H1 (cell line): Measurements from ENCODE around the gene RPS15. TPM values are rescaled to one million over a fixed set of nuclear protein-coding genes. Genes with fewer than 3 reads are reported as not detected.

Experiments
- CTCF ChIA-PET: fragments of 300-600 bp; sonication (Branson Sonifier 250); formaldehyde crosslinking; loops from one replicate; lab custom pipeline; 2021; ENCODE audit not compliant: partially characterized antibody; lab: Charles Lee
- POLR2A ChIA-PET: fragments of 300-600 bp; sonication (Branson Sonifier 250); formaldehyde crosslinking; loops from one replicate; lab custom pipeline; 2021; ENCODE audit warnings: inconsistent platforms; ENCODE audit not compliant: partially characterized antibody; lab: Charles Lee
- DNase-seq, 2 experiments: peaks; one replicate each; pipeline versions ENCODE4 v3.0.0 to v3.0.0-alpha.2; 2010 to 2022; ENCODE audit warnings: low spot score in 2 of 2, low read depth in 1 of 2, mixed read lengths in 1 of 2
- FAIRE-seq: peaks from 2 replicates; lab custom pipeline; 2011; peaks lifted over from hg19 to GRCh38; lab: Jason Lieb, UNC
- H2AFZ ChIP-seq: 2 replicates; pipeline ENCODE4 v1.8.1; 2012; ENCODE audit warnings: low read length, inconsistent platforms
- H2AK5ac ChIP-seq: 2 replicates; pipeline ENCODE4 v1.6.1; 2013; ENCODE audit warnings: low read depth, low read length
- H2BK120ac ChIP-seq: replicated peaks from 2 replicates; pipeline ENCODE3; 2013; ENCODE audit warnings: low read depth, low read length, inconsistent platforms
- H2BK12ac ChIP-seq: 2 replicates; pipeline ENCODE4 v1.6.1; 2013; ENCODE audit warnings: low read depth, low read length
- H2BK15ac ChIP-seq: 2 replicates; pipeline ENCODE4 v1.6.1; 2013; ENCODE audit warnings: low read length
- H2BK20ac ChIP-seq: 2 replicates; pipeline ENCODE4 v1.6.1; 2013; ENCODE audit warnings: low read length
- H2BK5ac ChIP-seq: 2 replicates; pipeline ENCODE4 v1.6.1; 2013; ENCODE audit warnings: low read depth, low read length
- H3K14ac ChIP-seq: 2 replicates; pipeline ENCODE4 v1.6.1; 2013; ENCODE audit warnings: inconsistent platforms; ENCODE audit not compliant: insufficient read length
- H3K18ac ChIP-seq: 2 replicates; pipeline ENCODE4 v1.6.1; 2013; ENCODE audit warnings: low read length; ENCODE audit errors: extremely low read depth
- H3K23ac ChIP-seq: 2 replicates; pipeline ENCODE4 v1.6.1; 2013; ENCODE audit warnings: inconsistent platforms; ENCODE audit not compliant: insufficient read length
- H3K23me2 ChIP-seq: 2 replicates; pipeline ENCODE4 v1.6.1; 2013; ENCODE audit warnings: low read depth, low read length
- H3K27ac ChIP-seq: 2 replicates; pipeline ENCODE4 v1.6.1; 2011; ENCODE audit warnings: low read depth, low read length, inconsistent platforms
- H3K27me3 ChIP-seq, 4 experiments: replicated peaks in 1 of 4; 1 replicate in 1 of 4; 2 replicates in 3 of 4; pipeline versions ENCODE4 v1.6.1 to v1.8.1; 2011 to 2013; ENCODE audit warnings: low read length in 3 of 4, mild to moderate bottlenecking in 3 of 4, inconsistent platforms in 2 of 4, mixed read lengths in 2 of 4, moderate library complexity in 1 of 4; ENCODE audit not compliant: control insufficient read depth in 3 of 4, insufficient read depth in 3 of 4; ENCODE audit errors: extremely low read depth in 1 of 4
- H3K36me3 ChIP-seq, 4 experiments: 2 replicates each; pipeline versions ENCODE4 v1.6.1 to v1.8.1; 2011 to 2013; ENCODE audit warnings: mild to moderate bottlenecking in 4 of 4, low read length in 3 of 4, moderate library complexity in 2 of 4, control low read depth in 1 of 4, inconsistent platforms in 1 of 4; ENCODE audit not compliant: insufficient read depth in 4 of 4, control insufficient read depth in 2 of 4
- H3K4ac ChIP-seq: replicated peaks from 2 replicates; pipeline ENCODE3; 2013; ENCODE audit warnings: low read length, low read depth, mixed read lengths, inconsistent platforms; ENCODE audit not compliant: insufficient read length
- H3K4me1 ChIP-seq, 4 experiments: replicated peaks in 1 of 4; 1 replicate in 1 of 4; 2 replicates in 3 of 4; pipeline versions ENCODE4 v1.6.1 to v1.8.1; 2011 to 2013; ENCODE audit warnings: low read length in 3 of 4, inconsistent platforms in 2 of 4, mixed read lengths in 1 of 4; ENCODE audit not compliant: insufficient read depth in 4 of 4, control insufficient read depth in 3 of 4
- H3K4me2 ChIP-seq, 2 experiments: 2 replicates each; pipeline versions ENCODE4 v1.6.1 to v1.8.1; 2011 to 2013; ENCODE audit warnings: low read depth in 2 of 2, low read length in 2 of 2, control low read depth in 1 of 2, inconsistent platforms in 1 of 2, mild to moderate bottlenecking in 1 of 2; ENCODE audit not compliant: insufficient read depth in 1 of 2
- H3K4me3 ChIP-seq, 4 experiments: fragments of 200-600, 300-600 bp in 1 of 4; sonication (generic), shearing (Covaris generic), sonication (Bioruptor Twin) in 1 of 4; 2 replicates each; pipeline versions ENCODE4 v1.5.1 to v1.8.1; 2011 to 2016; ENCODE audit warnings: low read length in 4 of 4, low read depth in 3 of 4, control low read depth in 2 of 4, inconsistent platforms in 2 of 4, mild to moderate bottlenecking in 2 of 4, mixed read lengths in 1 of 4, moderate library complexity in 1 of 4; ENCODE audit not compliant: insufficient read depth in 2 of 4; ENCODE audit errors: extremely low read depth in 1 of 4
- H3K56ac ChIP-seq: replicated peaks from 2 replicates; pipeline ENCODE3; 2013; ENCODE audit warnings: low read depth, mild to moderate bottlenecking, mixed read lengths, low read length, inconsistent platforms; ENCODE audit not compliant: insufficient read length
- H3K79me1 ChIP-seq: 2 replicates; pipeline ENCODE4 v1.6.1; 2013; ENCODE audit warnings: low read depth, low read length, control low read depth
- H3K79me2 ChIP-seq, 2 experiments: 2 replicates each; pipeline versions ENCODE4 v1.6.1 to v1.8.1; 2012 to 2013; ENCODE audit warnings: low read length in 2 of 2, mild to moderate bottlenecking in 2 of 2, inconsistent platforms in 1 of 2; ENCODE audit not compliant: insufficient read depth in 2 of 2, control insufficient read depth in 1 of 2
- H3K9ac ChIP-seq, 4 experiments: replicated peaks in 1 of 4; 1 replicate in 1 of 4; 2 replicates in 3 of 4; pipeline versions ENCODE4 v1.6.1 to v1.8.1; 2011 to 2013; ENCODE audit warnings: low read depth in 3 of 4, low read length in 3 of 4, control low read depth in 2 of 4, mild to moderate bottlenecking in 2 of 4, moderate library complexity in 2 of 4, inconsistent platforms in 1 of 4; ENCODE audit errors: extremely low read depth in 1 of 4
- H3K9me3 ChIP-seq, 2 experiments: 2 replicates each; pipeline versions ENCODE4 v1.6.1 to v1.8.1; 2012 to 2013; ENCODE audit warnings: mild to moderate bottlenecking in 2 of 2, moderate library complexity in 2 of 2, control low read depth in 1 of 2, inconsistent platforms in 1 of 2, low read depth in 1 of 2, low read length in 1 of 2, mixed read lengths in 1 of 2; ENCODE audit not compliant: insufficient read depth in 2 of 2
- H4K20me1 ChIP-seq, 2 experiments: replicated peaks in 1 of 2; 2 replicates each; pipeline versions ENCODE3 to v1.8.1; 2011 to 2013; ENCODE audit warnings: inconsistent platforms in 2 of 2, low read length in 2 of 2, mild to moderate bottlenecking in 1 of 2; ENCODE audit not compliant: insufficient read depth in 2 of 2, control insufficient read depth in 1 of 2
- H4K5ac ChIP-seq: 2 replicates; pipeline ENCODE4 v1.6.1; 2013; ENCODE audit warnings: low read length, low read depth, mixed read lengths, inconsistent platforms; ENCODE audit not compliant: insufficient read length
- H4K8ac ChIP-seq: 2 replicates; pipeline ENCODE4 v1.8.0; 2013; ENCODE audit warnings: mild to moderate bottlenecking, moderate library complexity, low read length, inconsistent platforms; ENCODE audit not compliant: insufficient read depth; ENCODE audit errors: extremely low read depth
- H4K91ac ChIP-seq: replicated peaks from 2 replicates; pipeline ENCODE3; 2013; ENCODE audit warnings: low read length, mixed read lengths, inconsistent platforms; ENCODE audit not compliant: insufficient read length
- CHD1 ChIP-seq: IDR thresholded peaks from 2 replicates; pipeline ENCODE4 v1.6.1; 2012; ENCODE audit warnings: low read depth, low read length, improper control_type of control experiment
- PHF8 ChIP-seq: fragments of 200-600 bp; sonication (generic); conservative IDR thresholded peaks from 2 replicates; pipeline ENCODE4 v1.7.1; 2012; ENCODE audit warnings: low read depth, mild to moderate bottlenecking, inconsistent platforms, low read length, moderate library complexity
- SIRT6 ChIP-seq: IDR thresholded peaks from one replicate; pipeline ENCODE4 v1.7.1; 2012; ENCODE audit warnings: low read length, inconsistent platforms
- SUZ12 ChIP-seq: fragments of 200-600 bp; sonication (generic); IDR thresholded peaks from 2 replicates; pipeline ENCODE4 v1.6.1; 2012; ENCODE audit warnings: mild to moderate bottlenecking, inconsistent platforms, low read length, moderate library complexity, mixed read lengths
- WGBS, 2 experiments: shearing (Covaris generic) in 1 of 2; methylation state at CpG; one replicate each; pipeline versions ENCODE4 v1.1.6 to v1.1.7; 2013 to 2015; ENCODE audit warnings: low lambda C conversion rate in 2 of 2, mixed read lengths in 2 of 2, inconsistent platforms in 1 of 2, low coverage in 1 of 2, missing lambda C conversion rate in 1 of 2; ENCODE audit not compliant: insufficient replicate concordance in 2 of 2, insufficient coverage in 1 of 2, insufficient read length in 1 of 2; ENCODE audit errors: extremely low coverage in 1 of 2, missing lambda C conversion rate in 1 of 2; 5-methylcytosine and 5-hydroxymethylcytosine counted together
- polyA plus RNA-seq, 7 experiments: library from polyadenylated mRNA; depleted of rRNA in 3 of 7; stranded (reverse) in 5 of 7; unstranded in 2 of 7; fragments of >200 nt in 5 of 7; fragments of 200-250 nt in 2 of 7; gene quantifications; 1 replicate in 5 of 7; 2 replicates in 1 of 7; 4 replicates in 1 of 7; pipeline versions ENCODE4 v1.2.1 to v1.2.3, GENCODE V29; 2011 to 2013; ENCODE audit warnings: missing spikeins in 2 of 7, mixed read lengths in 2 of 7
- total RNA-seq: library from RNA; stranded (reverse); fragmentation: NEBNext Ultra II Directional; extraction: Animal tissue kit (Norgen Biotek cat#: 25700); gene quantifications from 2 replicates; pipeline ENCODE4 v1.2.1, GENCODE V29; 2021

The RPS15 gene
- total and polyA plus RNA-seq, 2 of the 8 experiments (the other 6 are each of a cell fraction or from before 2014, with no cell fraction given), result 1,562 to 3,890 TPM

DNA sequence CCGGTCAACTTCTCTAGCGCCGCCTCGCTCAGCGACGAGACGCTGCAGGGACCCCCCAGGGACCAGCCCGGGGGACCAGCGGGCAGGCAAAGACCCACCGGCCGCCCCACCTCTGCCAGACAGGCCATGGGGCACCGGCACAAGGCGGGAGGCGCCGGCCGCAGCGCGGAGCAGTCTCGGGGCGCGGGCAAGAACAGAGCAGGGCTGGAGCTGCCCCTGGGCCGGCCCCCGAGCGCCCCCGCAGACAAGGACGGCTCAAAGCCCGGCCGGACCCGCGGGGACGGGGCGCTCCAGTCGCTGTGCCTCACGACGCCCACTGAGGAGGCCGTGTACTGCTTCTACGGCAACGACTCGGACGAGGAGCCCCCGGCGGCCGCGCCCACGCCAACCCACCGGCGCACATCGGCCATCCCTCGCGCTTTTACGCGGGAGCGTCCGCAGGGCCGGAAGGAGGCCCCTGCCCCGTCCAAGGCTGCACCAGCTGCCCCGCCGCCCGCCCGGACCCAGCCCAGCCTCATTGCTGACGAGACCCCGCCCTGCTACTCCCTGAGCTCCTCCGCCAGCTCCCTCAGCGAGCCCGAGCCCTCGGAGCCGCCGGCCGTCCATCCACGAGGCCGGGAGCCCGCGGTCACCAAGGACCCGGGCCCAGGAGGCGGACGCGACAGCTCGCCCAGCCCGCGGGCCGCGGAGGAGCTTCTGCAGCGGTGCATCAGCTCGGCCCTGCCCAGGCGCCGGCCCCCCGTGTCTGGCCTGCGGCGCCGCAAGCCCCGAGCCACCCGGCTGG, 29.5 kb downstream of the RPS15 start:
- Histone ChIP-seq H4K20me1 (peaks cover 20 to 46% of the 10 kb centered on the region in 2 experiments), H3K36me3 (peaks cover 0 to 41% (median 0%) of the 10 kb centered on the region in 4 experiments; a peak in 2 of 8 replicates), H4K8ac (peak overlapping the region; percentile 92; the same call in 1 of the 2 replicates), H4K5ac (no peak overlapping the region), H2AFZ (no peak overlapping the region), H3K56ac (no peak overlapping the region), H3K18ac (no peak overlapping the region), H3K23me2 (peaks cover 13% of the 10 kb centered on the region; the same call in 1 of the 2 replicates), H3K23ac (no peak overlapping the region), H3K9ac (no peak overlapping the region), H3K4me1 (peaks cover 0 to 51% (median 28%) of the 10 kb centered on the region in 4 experiments; a peak in 5 of 7 replicates), H3K79me2 (no peaks in the 10 kb centered on the region), H4K91ac (no peak overlapping the region), H2BK12ac (no peak overlapping the region), H3K14ac (no peak overlapping the region), H3K9me3 (peaks cover 0 to 7% of the 10 kb centered on the region in 2 experiments; a peak in 1 of 4 replicates), H3K79me1 (no peaks in the 10 kb centered on the region), H3K4me3 (peak overlapping the region in 2 of 4 experiments; percentile 23 to 51; a peak in 3 of 8 replicates), H3K4ac (no peak overlapping the region), H2BK15ac (no peak overlapping the region), H2BK120ac (no peak overlapping the region), H3K27me3 (peaks cover 66 to 87% (median 85%) of the 10 kb centered on the region in 4 experiments), H3K4me2 (peak overlapping the region; percentile 64 to 86), H2BK20ac (no peak overlapping the region), H2AK5ac (no peak overlapping the region), H2BK5ac (no peak overlapping the region), H3K27ac (no peak overlapping the region)
- ChIA-PET POLR2A (interaction anchor here (0.6 to 5.5 kb wide), 12 partner anchors 8 to 397 kb away, joined by 3 to 72 read pairs (median 4); partner anchors contain the start of gene CIRBP), CTCF (interaction anchor here (0.9 to 5.5 kb wide), 8 partner anchors 10 to 391 kb away, joined by 3 to 53 read pairs (median 8); no protein-coding TSS in a partner anchor)
- peak in 1 of 2 experiments; percentile 71 for DNase-seq
- FAIRE-seq, result no peak
- 10% methylated on average over 58 of the region's 92 CpGs; no CpG with 5 or more reads in 1 of the 2 experiments for WGBS, 2 experiments
- TF ChIP-seq PHF8 (no peak), SUZ12 (peak; percentile 34), SIRT6 (no peak), CHD1 (no peak)
